IMR-90 (cell line): ENCODE measurements around the gene MMRN2. TPM values are rescaled to one million over a fixed set of nuclear protein-coding genes. Genes with fewer than 3 reads are reported as not detected.
A peak's percentile ranks its signal among the peaks of the same experiment; 100 is the strongest.

Source experiments
- ATAC-seq: fragments of 200-7000 bp; cut with Tn5 transposase; 2 replicates; pipeline ENCODE4 v1.9.1; 2020; ENCODE audit warnings: low read depth, mild to moderate bottlenecking, moderate library complexity
- BruUV-seq: library from RNA; stranded (reverse); fragments of 400-500 nt; replicated peaks from 2 replicates; lab custom pipeline; 2021; lab: Mats Ljungman, UMichigan
- CTCF ChIA-PET: fragments of 300-600 bp; formaldehyde crosslinking; extraction: SDS; loops from one replicate; lab custom pipeline; 2021; ENCODE audit warnings: antibody characterized with exemption; lab: Yijun Ruan, JAX
- POLR2A ChIA-PET: fragments of 300-600 bp; sonication (Branson Sonifier 250); formaldehyde crosslinking; loops from one replicate; lab custom pipeline; 2022; ENCODE audit warnings: antibody characterized with exemption; ENCODE audit not compliant: unreplicated experiment; lab: Charles Lee
- DNase-seq: peaks from one replicate; pipeline ENCODE4 v3.0.0; 2013
- H2AFZ ChIP-seq: replicated peaks from 2 replicates; pipeline ENCODE3; 2013; ENCODE audit warnings: low read length, mild to moderate bottlenecking; ENCODE audit not compliant: poor library complexity
- H2AK5ac ChIP-seq: 2 replicates; pipeline ENCODE4 v1.6.1; 2013; ENCODE audit warnings: low read depth, low read length, inconsistent platforms
- H2AK9ac ChIP-seq: replicated peaks from 2 replicates; pipeline ENCODE3; 2013; ENCODE audit warnings: mild to moderate bottlenecking, low read depth, low read length, moderate library complexity; ENCODE audit not compliant: poor library complexity
- H2BK120ac ChIP-seq: 2 replicates; pipeline ENCODE4 v1.6.1; 2013; ENCODE audit warnings: low read depth, low read length, inconsistent platforms
- H2BK15ac ChIP-seq: 3 replicates; pipeline ENCODE4 v1.6.1; 2013; ENCODE audit warnings: low read depth, low read length, inconsistent platforms
- H2BK20ac ChIP-seq: 2 replicates; pipeline ENCODE4 v1.6.1; 2013; ENCODE audit warnings: low read depth, mild to moderate bottlenecking, inconsistent platforms, low read length, moderate library complexity
- H2BK5ac ChIP-seq: 2 replicates; pipeline ENCODE4 v1.6.1; 2013; ENCODE audit warnings: mild to moderate bottlenecking, low read depth, low read length, inconsistent platforms; ENCODE audit not compliant: poor library complexity, severe bottlenecking
- H3K14ac ChIP-seq: replicated peaks from 2 replicates; pipeline ENCODE4 v1.6.1; 2013; ENCODE audit warnings: low read depth, low read length, inconsistent platforms
- H3K18ac ChIP-seq: 2 replicates; pipeline ENCODE4 v1.6.1; 2013; ENCODE audit warnings: low read depth, low read length, control low read depth
- H3K23ac ChIP-seq: 2 replicates; pipeline ENCODE4 v1.6.1; 2013; ENCODE audit warnings: low read depth, low read length, inconsistent platforms
- H3K27ac ChIP-seq: 2 replicates; pipeline ENCODE4 v1.5.1; 2013; ENCODE audit warnings: mild to moderate bottlenecking, control low read depth, low read length; ENCODE audit not compliant: insufficient read depth
- H3K27me3 ChIP-seq: 2 replicates; pipeline ENCODE4 v1.6.1; 2013; ENCODE audit warnings: low read length; ENCODE audit not compliant: control insufficient read depth, insufficient read depth
- H3K36me3 ChIP-seq: 2 replicates; pipeline ENCODE4 v1.6.1; 2013; ENCODE audit warnings: low read length, mixed read lengths; ENCODE audit not compliant: control insufficient read depth, insufficient read depth
- H3K4ac ChIP-seq: 2 replicates; pipeline ENCODE4 v1.6.1; 2013; ENCODE audit warnings: low read depth, low read length, inconsistent platforms
- H3K4me1 ChIP-seq: 2 replicates; pipeline ENCODE4 v1.6.1; 2013; ENCODE audit warnings: low read length, mixed read lengths; ENCODE audit not compliant: control insufficient read depth, insufficient read depth
- H3K4me2 ChIP-seq: 2 replicates; pipeline ENCODE4 v1.6.1; 2013; ENCODE audit warnings: low read depth, mild to moderate bottlenecking, control low read depth, low read length, moderate library complexity
- H3K4me3 ChIP-seq: 2 replicates; pipeline ENCODE4 v1.5.1; 2013; ENCODE audit warnings: low read depth, mild to moderate bottlenecking, control low read depth, low read length, moderate library complexity; ENCODE audit not compliant: insufficient read depth
- H3K56ac ChIP-seq: 2 replicates; pipeline ENCODE4 v1.6.1; 2013; ENCODE audit warnings: low read length, inconsistent platforms; ENCODE audit not compliant: insufficient read depth; ENCODE audit errors: extremely low read depth
- H3K79me1 ChIP-seq, 2 experiments: 2 replicates each; pipeline ENCODE4 v1.6.1; 2013; ENCODE audit warnings: low read length in 2 of 2, inconsistent platforms in 1 of 2, low read depth in 1 of 2
- H3K9ac ChIP-seq: 2 replicates; pipeline ENCODE4 v1.6.1; 2013; ENCODE audit warnings: low read depth, low read length, control low read depth
- H3K9me1 ChIP-seq: 2 replicates; pipeline ENCODE4 v1.6.1; 2013; ENCODE audit warnings: low read length, inconsistent platforms; ENCODE audit not compliant: insufficient read depth
- H3K9me3 ChIP-seq: 2 replicates; pipeline ENCODE4 v1.6.1; 2013; ENCODE audit warnings: low read length; ENCODE audit not compliant: control insufficient read depth, insufficient read depth
- H4K20me1 ChIP-seq: 2 replicates; pipeline ENCODE4 v1.6.1; 2013; ENCODE audit warnings: low read length, inconsistent platforms; ENCODE audit not compliant: insufficient read depth
- H4K5ac ChIP-seq: 2 replicates; pipeline ENCODE4 v1.6.1; 2013; ENCODE audit warnings: mild to moderate bottlenecking, low read depth, low read length, control low read depth
- H4K8ac ChIP-seq, 2 experiments: 2 replicates each; pipeline ENCODE4 v1.6.1; 2013; ENCODE audit warnings: low read depth in 2 of 2, low read length in 2 of 2, control low read depth in 1 of 2, inconsistent platforms in 1 of 2
- H4K91ac ChIP-seq: 2 replicates; pipeline ENCODE4 v1.6.1; 2013; ENCODE audit warnings: low read depth, low read length, inconsistent platforms; ENCODE audit not compliant: insufficient read depth
- BHLHE40 ChIP-seq: fragments of 150-350 bp; IDR thresholded peaks from 2 replicates; pipeline ENCODE4 v1.6.1; 2016; ENCODE audit warnings: mild to moderate bottlenecking, low read depth, low read length
- SMC3 ChIP-seq: fragments of 150-350 bp; IDR thresholded peaks from 2 replicates; pipeline ENCODE4 v1.6.1; 2016; ENCODE audit warnings: low read depth, mild to moderate bottlenecking, antibody characterized with exemption, low read length, moderate library complexity
- WGBS, 2 experiments: methylation state at CpG; one replicate each; pipeline versions ENCODE4 v1.1.5 to v1.1.7; 2013; ENCODE audit warnings: missing lambda C conversion rate in 2 of 2; ENCODE audit not compliant: insufficient read length in 1 of 2; ENCODE audit errors: extremely low coverage in 2 of 2; 5-methylcytosine and 5-hydroxymethylcytosine counted together
- dilution Hi-C: fragments of 300-500 bp; cut with HindIII; formaldehyde crosslinking; loops from one replicate; pipeline ENCODE4 v1.14.3; 2018; ENCODE audit warnings: low sequenced_read_pairs; ENCODE audit not compliant: unreplicated experiment
- in situ Hi-C: fragments of 300-500 bp; cut with MboI; formaldehyde crosslinking; loops from 3 replicates; pipeline ENCODE4 v1.14.3; 2019; ENCODE audit warnings: low sequenced_read_pairs, inconsistent platforms, mixed read lengths
- intact Hi-C: fragments of 100-400 bp; cut with micrococcal nuclease; formaldehyde crosslinking; loops from 2 replicates; pipeline ENCODE4 v1.10.0; 2022
- polyA plus RNA-seq, 3 experiments: library from polyadenylated mRNA; depleted of rRNA; stranded (reverse); fragments of >200 nt; gene quantifications; 2 replicates each; pipeline ENCODE4 v1.2.3, GENCODE V29; 2012; ENCODE audit warnings: low replicate concordance in 1 of 3
- total RNA-seq: library from RNA; depleted of rRNA; stranded (reverse); fragments of >200 nt; gene quantifications from 2 replicates; pipeline ENCODE4 v1.2.3, GENCODE V29; 2012

MMRN2 gene
- total and polyA plus RNA-seq, 2 of the 4 experiments (the other 2 are of a cell fraction) = 1.6 to 1.8 TPM

- peak overlapping the region; percentile 29; the same call in 1 of the 2 replicates for H3K9ac ChIP-seq
- H3K9me3 ChIP-seq = no peaks in the 10 kb centered on the region
- peak overlapping the region; percentile 37 for H3K14ac ChIP-seq
- H3K4ac ChIP-seq = peak overlapping the region; percentile 67
- peaks cover 20% of the 10 kb centered on the region for H3K9me1 ChIP-seq
- H4K91ac ChIP-seq = 0 out of 2 replicates have a peak overlapping the region, but pooled peaks have one; percentile 18
- ATAC-seq (no peak), DNase-seq (no peak)
- H3K4me3 ChIP-seq = no peak overlapping the region
- no peak overlapping the region; the same call in 1 of the 2 replicates for H2BK20ac ChIP-seq
- no CpG with 5 or more reads among the region's 9 CpGs for WGBS, 2 experiments
- dilution Hi-C loops = no loop called here
- BruUV-seq = no TSS peak
- no peak overlapping the region for H2BK120ac ChIP-seq
- H3K27ac ChIP-seq = no peak overlapping the region; the same call in 1 of the 2 replicates
- no peaks in the 10 kb centered on the region for H3K36me3 ChIP-seq
- peak overlapping the region; percentile 24 for H3K4me2 ChIP-seq
- H4K8ac ChIP-seq = peak overlapping the region in 1 of 2 experiments; percentile 9; a peak in 1 of 4 replicates
- H2AFZ ChIP-seq = peak overlapping the region; percentile 92
- H2AK9ac ChIP-seq = peak overlapping the region; percentile 99
- in situ Hi-C loops = no loop called here
- no peak overlapping the region for H3K56ac ChIP-seq
- peak overlapping the region; percentile 61 for H2AK5ac ChIP-seq
- intact Hi-C loops = loop anchor here (2.0 kb wide), 1 partner anchor 124 kb away; no protein-coding TSS in a partner anchor
- no peak overlapping the region for H3K18ac ChIP-seq
- no peaks in the 10 kb centered on the region; the same call in 1 of the 2 replicates for H4K20me1 ChIP-seq
- CTCF ChIA-PET = no interaction called here
- H3K27me3 ChIP-seq = no peaks in the 10 kb centered on the region
- POLR2A ChIA-PET = no interaction called here
- peak overlapping the region; percentile 23; the same call in 1 of the 2 replicates for H3K23ac ChIP-seq
- peaks cover 36% of the 10 kb centered on the region for H3K4me1 ChIP-seq
- no peak overlapping the region for H2BK15ac ChIP-seq
- peaks cover 0 to 40% of the 10 kb centered on the region in 2 experiments; a peak in 3 of 4 replicates for H3K79me1 ChIP-seq
- H2BK5ac ChIP-seq = peak overlapping the region; percentile 41
- H4K5ac ChIP-seq = no peak overlapping the region
- TF ChIP-seq SMC3 (no peak), BHLHE40 (no peak)
These were observed 11.6 kb upstream of the MMRN2 start for GRCh38 chr10:86968994-86969355.
